VCaP (cell line): ENCODE data around the gene DHRSX.
"Not testable (repeated sequence)": the region's sequence is repeated elsewhere in the genome, so short reads cannot be mapped to it uniquely, and the experiment has no call there.

Source experiments
- H3K27ac ChIP-seq: fragments of 450-650 bp; 2 replicates; pipeline ENCODE4 v1.5.1; 2017
- TF ChIP-seq, protein P1 (sequence below): fragments of 450-650 bp; conservative IDR thresholded peaks from 2 replicates; pipeline ENCODE4 v1.5.1; 2017; ENCODE audit warnings: mild to moderate bottlenecking, moderate library complexity

Gene DHRSX

DNA sequence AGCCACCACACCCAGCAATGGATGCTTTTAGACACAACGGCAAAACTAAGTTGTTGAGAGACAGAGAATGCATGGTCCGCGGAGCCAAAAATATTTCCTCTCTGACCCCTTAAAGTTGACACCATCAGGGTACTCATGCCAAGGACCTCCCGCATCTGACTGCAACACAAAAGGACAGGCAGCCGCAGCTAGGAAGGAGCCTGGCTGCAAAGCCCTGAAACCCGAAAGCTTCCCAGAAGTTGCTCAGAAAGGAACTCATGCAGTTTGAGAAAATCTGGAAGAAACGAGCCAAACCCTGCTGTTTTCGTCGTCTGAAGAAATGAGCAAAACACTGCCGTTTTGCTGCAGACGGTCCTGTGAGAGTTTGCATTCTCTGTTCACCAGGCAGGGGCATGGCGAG lies 16.5 kb downstream of the DHRSX start:
- TF ChIP-seq, protein P1, sequence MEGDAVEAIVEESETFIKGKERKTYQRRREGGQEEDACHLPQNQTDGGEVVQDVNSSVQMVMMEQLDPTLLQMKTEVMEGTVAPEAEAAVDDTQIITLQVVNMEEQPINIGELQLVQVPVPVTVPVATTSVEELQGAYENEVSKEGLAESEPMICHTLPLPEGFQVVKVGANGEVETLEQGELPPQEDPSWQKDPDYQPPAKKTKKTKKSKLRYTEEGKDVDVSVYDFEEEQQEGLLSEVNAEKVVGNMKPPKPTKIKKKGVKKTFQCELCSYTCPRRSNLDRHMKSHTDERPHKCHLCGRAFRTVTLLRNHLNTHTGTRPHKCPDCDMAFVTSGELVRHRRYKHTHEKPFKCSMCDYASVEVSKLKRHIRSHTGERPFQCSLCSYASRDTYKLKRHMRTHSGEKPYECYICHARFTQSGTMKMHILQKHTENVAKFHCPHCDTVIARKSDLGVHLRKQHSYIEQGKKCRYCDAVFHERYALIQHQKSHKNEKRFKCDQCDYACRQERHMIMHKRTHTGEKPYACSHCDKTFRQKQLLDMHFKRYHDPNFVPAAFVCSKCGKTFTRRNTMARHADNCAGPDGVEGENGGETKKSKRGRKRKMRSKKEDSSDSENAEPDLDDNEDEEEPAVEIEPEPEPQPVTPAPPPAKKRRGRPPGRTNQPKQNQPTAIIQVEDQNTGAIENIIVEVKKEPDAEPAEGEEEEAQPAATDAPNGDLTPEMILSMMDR: no peak
- no peak overlapping the region for H3K27ac ChIP-seq

DNA sequence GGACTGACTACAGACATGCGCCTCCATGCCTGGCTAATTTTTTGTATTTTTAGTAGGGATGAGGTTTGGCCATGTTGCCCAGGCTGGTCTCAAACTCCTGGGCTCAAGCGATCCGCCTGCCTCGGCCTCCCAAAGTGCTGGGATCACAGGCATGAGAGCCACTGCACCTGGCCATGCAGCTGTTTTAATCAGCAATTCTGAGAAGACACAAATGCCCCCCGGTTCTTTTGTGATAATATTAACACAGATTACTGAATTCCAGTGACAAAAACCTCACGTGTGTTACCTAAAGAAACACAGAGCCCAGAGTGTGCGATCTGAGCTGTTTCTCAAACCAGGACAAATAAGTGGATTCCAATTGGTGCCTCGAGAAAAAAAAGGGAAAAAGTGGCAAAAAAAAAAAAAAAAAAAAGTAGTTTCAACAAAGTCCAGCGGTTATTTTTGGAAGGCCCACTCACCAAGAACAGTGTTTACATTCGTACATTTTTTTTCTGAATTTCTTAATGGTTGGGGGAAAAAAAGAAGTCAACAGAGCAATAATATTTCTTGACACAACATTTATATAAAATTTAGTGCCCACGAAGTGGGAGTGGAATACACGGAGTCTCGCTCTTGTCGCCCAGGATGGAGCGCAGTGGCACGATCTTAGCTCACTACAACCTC lies 17.2 kb downstream of the DHRSX start:
- H3K27ac ChIP-seq: no peak overlapping the region
- TF ChIP-seq, protein P1: no peak

DNA sequence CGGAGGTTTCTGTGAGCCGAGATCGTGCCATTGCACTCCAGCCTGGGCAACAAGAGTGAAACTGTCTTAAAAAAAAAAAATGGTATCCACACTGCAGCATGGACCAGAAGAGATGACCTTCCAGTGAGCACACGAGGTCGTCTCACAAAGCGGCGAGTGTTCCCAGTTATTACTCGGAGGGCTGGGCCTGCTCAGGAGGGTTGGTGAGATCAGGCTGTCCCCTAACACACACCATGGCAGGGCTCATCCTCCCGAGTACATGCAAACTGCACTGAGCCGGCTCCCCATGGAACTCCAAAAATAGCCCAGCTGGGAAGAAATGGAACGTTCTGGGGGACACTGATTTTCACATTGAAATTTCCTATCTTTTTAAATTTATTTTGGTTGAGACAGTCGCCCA lies 19.2 kb downstream of the DHRSX start:
- not testable (repeated sequence) for H3K27ac ChIP-seq

DNA sequence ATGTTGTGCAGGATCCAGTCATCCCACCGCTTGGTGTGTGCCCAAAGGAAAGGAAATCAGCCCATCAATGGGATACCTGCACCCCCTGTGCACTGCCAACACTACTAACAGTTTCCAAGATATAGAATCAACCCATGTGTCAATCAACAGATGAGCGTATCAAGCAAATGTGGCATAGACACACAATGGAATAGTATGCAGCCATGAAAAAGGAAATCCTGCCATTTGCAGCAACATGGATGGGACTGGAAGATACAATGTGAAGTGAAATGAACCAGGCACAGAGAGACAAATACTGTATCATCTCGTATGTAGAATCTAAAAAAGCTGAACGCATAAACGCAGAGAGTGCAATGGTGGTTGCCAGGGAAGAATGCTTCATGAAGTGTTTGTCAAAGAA lies 20.8 kb downstream of the DHRSX start:
- H3K27ac ChIP-seq: not testable (repeated sequence)

DNA sequence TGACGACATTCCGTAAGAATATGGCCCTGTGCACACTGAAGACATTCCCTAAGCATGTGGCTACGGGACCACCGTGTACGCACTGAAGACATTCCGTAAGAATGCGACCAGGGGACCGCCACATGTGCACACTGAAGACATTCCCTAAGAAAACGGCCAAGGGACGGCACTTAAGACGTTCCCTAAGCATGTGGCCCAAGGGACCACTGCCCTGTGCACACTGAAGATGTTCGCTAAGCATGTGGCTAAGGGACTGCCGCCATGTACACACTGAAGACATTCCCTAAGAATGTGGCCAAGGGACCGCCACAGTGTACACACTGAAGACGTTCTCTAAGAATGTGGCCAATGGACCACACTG lies 21.4 kb downstream of the DHRSX start:
- TF ChIP-seq, protein P1: no peak
- no peak overlapping the region for H3K27ac ChIP-seq

DNA sequence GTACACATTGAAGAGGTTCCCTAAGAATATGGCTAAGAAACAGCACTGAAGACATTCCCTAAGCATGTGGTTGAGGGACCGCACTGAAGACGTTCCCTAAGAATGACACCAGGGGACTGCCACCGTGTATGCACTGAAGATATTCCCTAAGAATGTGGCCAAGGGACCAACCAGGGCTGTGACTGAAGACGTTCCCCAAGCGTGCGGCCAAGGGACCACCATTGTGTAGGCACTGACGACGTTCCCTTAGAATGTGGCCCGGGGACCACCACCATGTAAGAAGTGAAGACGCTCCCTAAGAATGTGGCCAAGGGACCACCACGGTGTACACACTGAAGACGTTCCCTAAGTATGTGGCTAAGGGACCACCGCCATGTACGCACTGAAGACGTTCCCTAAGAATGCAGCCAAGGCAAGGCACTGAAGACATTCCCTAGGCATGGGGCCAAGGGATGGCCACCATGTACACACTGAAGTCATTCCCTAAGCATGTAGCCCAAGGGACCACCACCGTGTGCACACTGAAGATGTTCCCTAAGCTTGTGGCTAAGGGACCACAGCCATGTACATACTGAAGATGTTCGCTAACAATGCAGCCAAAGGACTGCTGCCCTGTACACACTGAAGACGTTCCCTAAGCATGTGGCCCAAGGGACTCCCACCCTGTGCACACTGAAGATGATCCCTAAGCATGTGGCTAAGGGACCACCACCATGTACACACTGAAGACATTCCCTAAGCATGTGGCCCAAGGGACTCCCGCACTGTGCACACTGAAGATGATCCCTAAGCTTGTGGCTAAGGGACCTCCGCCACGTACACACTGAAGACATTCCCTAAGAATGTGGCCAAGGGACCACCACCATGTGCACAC lies 22.0 kb downstream of the DHRSX start:
- no peak overlapping the region for H3K27ac ChIP-seq
- TF ChIP-seq, protein P1: no peak

DNA sequence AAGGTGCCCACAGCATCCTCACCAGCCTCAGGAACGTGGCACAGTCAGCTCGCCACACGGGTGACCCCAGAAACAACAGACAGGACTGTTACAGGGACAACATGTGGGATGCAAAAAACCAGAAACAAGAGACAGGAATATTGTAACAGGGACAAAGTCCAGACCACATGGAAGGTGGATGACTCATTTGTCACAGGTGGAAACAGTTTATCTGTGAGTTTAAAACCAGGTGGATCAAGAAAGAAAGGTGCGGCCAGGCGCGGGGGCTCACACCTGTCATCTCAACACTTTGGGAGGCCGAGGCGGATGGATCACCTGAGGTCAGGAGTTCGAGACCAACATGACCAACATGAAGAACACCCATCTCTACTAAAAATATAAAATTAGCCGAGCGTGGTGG lies 23.5 kb downstream of the DHRSX start:
- H3K27ac ChIP-seq: not testable (repeated sequence)

DNA sequence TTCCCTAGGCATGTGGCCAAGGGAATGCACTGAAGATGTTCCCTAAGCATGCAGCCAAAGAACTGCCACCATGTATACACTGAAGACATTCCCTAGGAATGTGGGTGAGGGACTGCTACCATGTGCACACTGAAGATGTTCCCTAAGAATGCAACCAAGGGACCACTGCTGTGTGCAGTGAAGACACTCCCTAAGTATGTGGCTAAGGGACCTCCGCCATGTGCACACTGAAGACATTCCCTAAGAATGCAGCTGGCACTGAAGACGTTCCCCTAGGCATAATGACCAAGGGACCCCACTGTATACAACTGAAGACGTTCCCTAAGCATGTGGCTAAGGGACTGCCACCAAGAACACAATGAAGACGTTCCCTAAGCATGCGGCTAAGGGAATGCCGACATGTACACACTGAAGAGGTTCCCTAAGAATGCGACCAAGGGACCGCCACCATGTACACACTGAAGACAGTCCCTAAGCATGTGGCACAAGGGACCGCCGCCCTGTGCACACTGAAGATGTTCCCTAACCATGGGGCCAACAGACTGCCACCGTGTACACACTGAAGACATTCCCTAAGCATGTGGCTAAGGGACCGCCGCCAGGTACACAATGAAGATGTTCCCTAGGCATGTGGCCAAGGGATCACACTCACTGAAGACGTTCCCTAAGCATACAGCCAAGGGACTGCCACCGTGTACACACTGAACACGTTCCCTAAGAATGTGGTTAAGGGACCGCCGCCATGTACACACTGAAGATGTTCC lies 25.6 kb downstream of the DHRSX start:
- no peak overlapping the region for H3K27ac ChIP-seq
- TF ChIP-seq, protein P1: no peak
